Renal cortex interstitium (tissue), 11 donors: ENCODE measurements around the gene ZNF22. TPM values are rescaled to one million over a fixed set of nuclear protein-coding genes. Genes with fewer than 3 reads are reported as not detected.

ENCODE experiments used
- DNase-seq, 11 donors: peaks; one replicate each; pipeline ENCODE4 v3.0.0-alpha.2; 2013; ENCODE audit warnings: low read depth in 9 of 11, low spot score in 4 of 11; ENCODE audit errors: extremely low read depth in 1 of 11
- polyA plus RNA-seq, 3 donors: library from polyadenylated mRNA; unstranded; fragments of 120-200 nt; gene quantifications; one replicate each; pipeline ENCODE4 v1.2.1, GENCODE V29; 2013; ENCODE audit not compliant: insufficient read length in 3 of 3

The ZNF22 gene
- polyA plus RNA-seq, 3 donors: 78.2 to 95.2 (median 82.8) TPM

GRCh38 chr10:44961230-44961571 is 39.5 kb upstream of the ZNF22 start:
- DNase-seq: no peak

- DNase-seq: no peak
Measured at GRCh38 chr10:44961931-44962750, 38.6 kb upstream of the ZNF22 start.

- no peak for DNase-seq
Measured at GRCh38 chr10:44962870-44963738, 37.6 kb upstream of the ZNF22 start.

GRCh38 chr10:44963772-44964633 is 36.7 kb upstream of the ZNF22 start:
- peak in 2 of 11 donors; percentile 37 to 46 for DNase-seq

- DNase-seq: no peak
Measured at GRCh38 chr10:44965104-44965503, 35.6 kb upstream of the ZNF22 start.

DNA sequence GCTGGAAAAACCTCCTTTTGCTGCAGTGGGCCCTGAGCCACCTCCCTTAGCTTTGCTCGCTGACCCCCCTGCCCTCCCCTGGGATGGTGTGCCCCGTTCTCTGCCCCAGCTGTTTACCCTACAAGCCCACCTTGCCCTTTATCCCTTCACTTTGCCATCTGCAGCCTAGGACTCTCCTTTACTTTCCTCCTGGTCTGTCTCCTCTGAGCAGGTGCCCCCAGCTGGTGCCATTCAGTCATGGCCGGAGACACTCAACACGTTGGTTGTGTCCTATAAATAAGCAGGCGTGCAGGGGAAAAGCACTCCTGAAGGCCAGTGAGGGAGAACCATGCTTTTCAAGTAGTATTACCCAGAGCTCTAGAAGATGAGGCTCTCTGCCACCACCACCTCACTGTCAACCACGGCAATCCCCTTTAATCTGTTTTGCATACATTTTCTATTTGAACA is 35.0 kb upstream of the ZNF22 start:
- DNase-seq: no peak

DNA sequence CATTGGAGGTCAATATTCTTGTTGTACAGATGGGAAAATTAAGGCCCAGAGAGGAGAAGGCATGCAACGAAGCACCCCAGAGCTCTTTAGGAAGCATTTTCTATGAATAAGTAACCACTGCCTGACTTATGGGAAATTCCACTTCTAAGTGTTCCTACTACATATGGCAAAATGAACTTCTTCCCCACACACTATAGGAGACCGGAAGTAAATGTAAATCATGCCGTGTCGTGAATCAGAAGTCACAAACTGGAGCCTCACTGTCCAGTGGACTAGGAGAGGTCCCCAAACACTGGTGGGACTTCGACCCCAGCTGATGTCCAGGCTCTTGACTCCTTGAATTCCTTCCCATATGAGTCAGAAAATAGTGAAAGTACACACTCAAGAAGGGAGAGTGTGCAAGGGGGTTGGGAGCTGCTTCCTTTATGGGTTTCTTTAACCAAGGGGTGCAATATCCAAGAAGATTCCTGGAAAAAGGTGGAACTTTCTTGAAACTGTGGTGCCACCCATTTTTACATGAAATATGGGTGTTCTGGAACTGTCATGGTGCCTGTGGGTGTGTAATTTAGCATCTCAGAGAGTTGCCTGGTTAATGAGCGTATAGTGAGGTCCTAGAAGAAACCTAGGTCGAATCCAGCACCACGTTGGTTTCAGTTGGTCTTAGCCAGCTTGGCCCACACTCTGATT is 34.5 kb upstream of the ZNF22 start:
- no peak for DNase-seq

- no peak for DNase-seq
Measured at GRCh38 chr10:44966816-44967509, 33.8 kb upstream of the ZNF22 start.

GRCh38 chr10:44967616-44968015 is 33.1 kb upstream of the ZNF22 start:
- no peak for DNase-seq

- no peak for DNase-seq
Measured at GRCh38 chr10:44968091-44968490, 32.6 kb upstream of the ZNF22 start.

- DNase-seq: no peak
Measured at GRCh38 chr10:44968500-44969400, 32.0 kb upstream of the ZNF22 start.

- DNase-seq: no peak
Measured at GRCh38 chr10:44969854-44970253, 30.9 kb upstream of the ZNF22 start.

GRCh38 chr10:44970812-44971395 is 29.8 kb upstream of the ZNF22 start:
- DNase-seq: no peak

- DNase-seq: no peak
Measured at GRCh38 chr10:44971434-44971833, 29.3 kb upstream of the ZNF22 start.

DNA sequence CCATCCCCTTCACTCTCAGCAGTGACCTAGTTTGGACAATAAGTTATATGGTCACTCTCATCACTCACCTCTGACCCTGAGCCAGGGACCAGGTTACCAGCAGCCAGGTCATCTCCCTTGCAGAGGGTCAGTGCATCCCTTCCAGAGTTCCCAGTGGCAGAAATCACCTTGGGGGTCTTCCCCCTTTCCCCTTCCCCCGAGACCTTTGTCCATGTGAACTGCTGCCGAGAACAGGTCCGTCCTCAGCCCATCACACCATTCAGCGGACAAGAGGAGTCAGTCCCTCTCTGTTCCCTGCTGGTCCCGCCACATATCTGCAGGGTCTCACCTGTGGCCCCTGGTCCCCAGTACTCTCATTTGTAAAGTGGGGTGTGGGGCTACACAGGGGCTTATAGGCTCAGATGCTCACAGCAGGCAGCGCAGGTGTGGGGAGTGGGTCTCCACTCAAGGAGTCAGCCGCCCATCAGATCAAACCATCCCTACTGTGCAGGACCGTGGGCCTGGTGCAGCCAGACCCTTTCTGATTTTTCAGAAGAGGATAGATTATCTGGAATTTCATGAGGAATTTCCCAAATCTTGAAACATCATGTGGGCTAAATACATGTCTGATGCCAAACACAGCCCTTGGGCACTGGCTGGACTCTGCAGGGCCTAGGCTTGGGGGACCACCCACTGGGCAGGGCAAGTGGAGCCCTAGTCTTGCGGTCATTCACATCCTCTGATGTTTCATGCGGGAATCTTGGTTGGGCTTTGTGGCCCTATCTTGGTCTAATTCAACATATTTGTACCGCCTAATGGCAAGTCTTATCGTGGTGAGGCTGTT is 28.6 kb upstream of the ZNF22 start:
- no peak for DNase-seq

DNA sequence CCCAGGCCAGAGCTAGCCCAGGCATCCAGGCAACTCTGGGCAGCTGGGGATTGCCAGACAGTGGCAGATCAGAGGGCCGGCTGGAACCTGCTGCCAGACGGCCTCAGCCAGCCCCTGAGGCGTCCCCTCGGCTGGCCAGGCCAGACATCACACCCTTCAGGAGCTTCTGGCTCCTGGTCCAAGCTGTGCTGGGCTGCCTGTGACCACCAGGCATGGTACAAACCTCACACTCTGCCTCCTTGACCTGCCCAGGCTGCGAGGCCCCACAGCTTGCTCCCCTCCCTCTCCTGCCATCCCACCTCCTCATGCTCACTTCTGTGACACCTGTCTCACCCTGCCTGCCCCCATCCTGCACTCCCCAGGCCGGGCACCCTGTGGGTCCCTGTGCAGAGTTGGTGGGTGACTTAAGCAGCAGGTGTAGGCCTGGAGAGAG is 27.8 kb upstream of the ZNF22 start:
- DNase-seq: no peak
